Left lobe of liver (tissue), 2 donors: ENCODE data around the gene MEAF6. TPM values are rescaled to one million over a fixed set of nuclear protein-coding genes. Genes with fewer than 3 reads are reported as not detected.
A peak's percentile ranks its signal among the peaks of the same experiment; 100 is the strongest.
"Not testable (repeated sequence)": the region's sequence is repeated elsewhere in the genome, so short reads cannot be mapped to it uniquely, and the experiment has no call there.

Experiments used
- ATAC-seq: fragments of 200-7000 bp; cut with Tn5 transposase; one replicate; pipeline ENCODE4 v1.9.1; 2020; ENCODE audit warnings: mild to moderate bottlenecking, moderate library complexity
- DNase-seq: peaks from one replicate; pipeline ENCODE4 v3.0.0-alpha.2; 2020; ENCODE audit warnings: low spot score
- total RNA-seq: library from RNA; stranded (reverse); gene quantifications from one replicate; pipeline ENCODE4 v1.2.1, GENCODE V29; 2021
- donor health status: DM: no; HTN: no; CAD: no; lungs with moderate emphysema.
- donor health status: DM: no; HTN: yes; CAD: no.

The MEAF6 gene
- total RNA-seq = 16.0 TPM

- DNase-seq (peak; percentile 88), ATAC-seq (peak; percentile 95)
Observed at GRCh38 chr1:37514350-37515184, at the start of gene MEAF6. TSS of gene MEAF6 (minus strand) at chr1:37514766. CDS start at chr1:37514746, 20 bp downstream.

- no peak for ATAC-seq
- no peak for DNase-seq
Observed at GRCh38 chr1:37562984-37563383, 48.4 kb upstream of the MEAF6 start.

GRCh38 chr1:37561133-37562132 is 46.9 kb upstream of the MEAF6 start:
- DNase-seq = no peak
- ATAC-seq = peak; percentile 26

GRCh38 chr1:37560401-37561132 is 46.0 kb upstream of the MEAF6 start:
- no peak for DNase-seq

GRCh38 chr1:37559957-37560379 is 45.4 kb upstream of the MEAF6 start:
- DNase-seq, ATAC-seq: not testable (repeated sequence)

More at GRCh38 chr1:37560401-37561132, 46.0 kb upstream of the MEAF6 start:
- ATAC-seq = no peak

- ATAC-seq = no peak
- no peak for DNase-seq
Observed at GRCh38 chr1:37559080-37559479, 44.5 kb upstream of the MEAF6 start.

GRCh38 chr1:37558411-37558810 is 43.8 kb upstream of the MEAF6 start:
- ATAC-seq = no peak
- DNase-seq = no peak

GRCh38 chr1:37557402-37557801 is 42.8 kb upstream of the MEAF6 start:
- no peak for DNase-seq
- ATAC-seq = no peak

- ATAC-seq = peak; percentile 94
Observed at GRCh38 chr1:37556712-37557196, 42.2 kb upstream of the MEAF6 start, which contains the start of gene DNALI1. TSS of gene DNALI1 (plus strand) at chr1:37556940. CDS start at chr1:37556995, 55 bp downstream.

GRCh38 chr1:37553927-37554808 is 39.6 kb upstream of the MEAF6 start, which contains the start of gene SNIP1:
TSS of gene SNIP1 (minus strand) at chr1:37554293. CDS start at chr1:37554229, 64 bp downstream.
- peak; percentile 91 for ATAC-seq
- DNase-seq = peak; percentile 97

More at GRCh38 chr1:37556712-37557196, 42.2 kb upstream of the MEAF6 start, which contains the start of gene DNALI1:
- peak; percentile 92 for DNase-seq

- DNase-seq = no peak
- no peak for ATAC-seq
Observed at GRCh38 chr1:37553598-37553926, 39.0 kb upstream of the MEAF6 start.

- DNase-seq (no peak), ATAC-seq (no peak)
Observed at GRCh38 chr1:37549341-37549740, 34.8 kb upstream of the MEAF6 start.

- ATAC-seq (no peak), DNase-seq (no peak)
Observed at GRCh38 chr1:37545019-37545418, 30.5 kb upstream of the MEAF6 start.

- no peak for ATAC-seq
- no peak for DNase-seq
Observed at GRCh38 chr1:37544530-37544929, 30.0 kb upstream of the MEAF6 start.

GRCh38 chr1:37540036-37540785 is 25.6 kb upstream of the MEAF6 start:
- DNase-seq (no peak), ATAC-seq (no peak)

GRCh38 chr1:37539154-37539553 is 24.6 kb upstream of the MEAF6 start:
- DNase-seq, ATAC-seq: not testable (repeated sequence)

- DNase-seq = no peak
- ATAC-seq = peak; percentile 72
Observed at GRCh38 chr1:37537378-37537777, 22.8 kb upstream of the MEAF6 start.

- no peak for ATAC-seq
- DNase-seq = no peak
Observed at GRCh38 chr1:37533317-37534093, 18.9 kb upstream of the MEAF6 start.
